GM12872 (cell line): ENCODE results near the gene DDX39A.

Experiments
- CTCF ChIP-seq: IDR thresholded peaks from 3 replicates; pipeline ENCODE4 v1.5.1; 2011; ENCODE audit warnings: low read depth, mild to moderate bottlenecking, low read length, moderate library complexity; ENCODE audit not compliant: insufficient read depth

Gene DDX39A

GRCh38 chr19:14375055-14375581, 44.0 kb downstream of the DDX39A start:
- TF ChIP-seq CTCF: no peak

GRCh38 chr19:14371301-14371821, 47.8 kb downstream of the DDX39A start:
- TF ChIP-seq CTCF: no peak

GRCh38 chr19:14370940-14371280, 48.2 kb downstream of the DDX39A start:
- TF ChIP-seq CTCF: no peak

- no peak for TF ChIP-seq CTCF
These were observed 48.8 kb downstream of the DDX39A start for GRCh38 chr19:14370169-14370939.

- TF ChIP-seq CTCF: no peak
These were observed 49.6 kb downstream of the DDX39A start for GRCh38 chr19:14369399-14370168.

- TF ChIP-seq CTCF: no peak
These were observed 51.1 kb downstream of the DDX39A start for GRCh38 chr19:14368011-14368513.

GRCh38 chr19:14367016-14367415, 52.1 kb downstream of the DDX39A start:
- TF ChIP-seq CTCF: no peak
